ENCODE data around the gene IQCM.
"Not testable (repeated sequence)": the region's sequence is repeated elsewhere in the genome, so short reads cannot be mapped to it uniquely, and the experiment has no call there.

Gene IQCM

DNA sequence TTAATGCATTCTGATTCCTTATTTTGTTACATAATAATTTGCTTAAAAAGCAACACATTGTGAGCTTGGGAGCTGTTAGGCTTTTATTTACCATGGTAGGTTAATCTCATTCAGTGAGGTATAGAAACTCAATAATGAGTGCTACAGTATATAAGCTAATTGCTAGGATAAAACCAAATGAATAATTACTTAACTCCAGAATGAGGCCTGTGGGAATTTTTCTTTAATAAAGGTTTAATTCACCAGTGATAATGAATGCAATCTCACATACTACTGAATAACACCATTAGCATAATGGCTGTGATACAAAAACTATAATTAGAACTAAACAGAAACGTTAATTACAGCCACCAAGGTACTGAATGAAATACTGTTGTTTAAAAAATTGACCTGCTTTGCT, 326.3 kb downstream of the IQCM start:
- H3K4me3 ChIP-seq (ENCODE audit: low read length in 2 of 2), result no peak overlapping the region
- no peaks in the 10 kb centered on the region for H3K9me3 ChIP-seq (ENCODE audit: control insufficient read depth in 2 of 2, low read length in 2 of 2)
- no peaks in the 10 kb centered on the region for H3K4me1 ChIP-seq (ENCODE audit: control insufficient read depth, insufficient read depth, low read length)
- H3K27me3 ChIP-seq (ENCODE audit: control insufficient read depth in 1 of 2, insufficient read depth in 2 of 2, low read length in 2 of 2), result no peaks in the 10 kb centered on the region
- H3K36me3 ChIP-seq (ENCODE audit: control insufficient read depth in 2 of 2, insufficient read depth in 2 of 2, low read length in 2 of 2), result no peaks in the 10 kb centered on the region
- no peak overlapping the region for H3K9ac ChIP-seq (ENCODE audit: low read length in 2 of 2)
- H3K27ac ChIP-seq (ENCODE audit: low read length), result no peak overlapping the region

- no peaks in the 10 kb centered on the region for H3K4me1 ChIP-seq (ENCODE audit: control insufficient read depth, insufficient read depth, low read length)
- H3K36me3 ChIP-seq (ENCODE audit: control insufficient read depth in 2 of 2, insufficient read depth in 2 of 2, low read length in 2 of 2), result no peaks in the 10 kb centered on the region
- no peak overlapping the region for H3K9ac ChIP-seq (ENCODE audit: low read length in 2 of 2)
- H3K4me3 ChIP-seq (ENCODE audit: low read length in 2 of 2), result no peak overlapping the region
- H3K9me3 ChIP-seq (ENCODE audit: control insufficient read depth in 2 of 2, low read length in 2 of 2), result no peaks in the 10 kb centered on the region
- H3K27me3 ChIP-seq (ENCODE audit: control insufficient read depth in 1 of 2, insufficient read depth in 2 of 2, low read length in 2 of 2), result no peaks in the 10 kb centered on the region
- no peak overlapping the region for H3K27ac ChIP-seq (ENCODE audit: low read length)
Observed at GRCh38 chr4:149486861-149487260, 328.8 kb downstream of the IQCM start.

DNA sequence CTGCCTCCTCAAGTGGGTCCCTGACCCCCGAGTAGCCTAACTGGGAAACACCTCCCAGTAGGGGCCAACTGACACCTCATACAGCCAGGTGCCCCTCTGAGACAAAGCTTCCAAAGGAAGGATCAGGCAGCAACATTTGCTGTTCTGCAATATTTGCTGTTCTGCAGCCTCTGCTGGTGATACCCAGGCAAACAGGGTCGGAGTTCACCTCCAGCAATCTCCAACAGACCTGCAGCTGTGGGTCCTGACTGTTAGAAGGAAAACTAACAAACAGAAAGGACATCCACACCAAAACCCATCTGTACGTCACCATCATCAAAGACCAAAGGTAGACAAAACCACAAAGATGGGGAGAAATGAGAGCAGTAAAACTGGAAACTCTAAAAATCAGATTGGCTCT, 347.0 kb downstream of the IQCM start:
- not testable (repeated sequence) for H3K9me3 ChIP-seq (ENCODE audit: control insufficient read depth in 2 of 2, low read length in 2 of 2); H3K27me3 ChIP-seq (ENCODE audit: control insufficient read depth in 1 of 2, insufficient read depth in 2 of 2, low read length in 2 of 2); H3K4me3 ChIP-seq (ENCODE audit: low read length in 2 of 2); H3K27ac ChIP-seq (ENCODE audit: low read length); H3K36me3 ChIP-seq (ENCODE audit: control insufficient read depth in 2 of 2, insufficient read depth in 2 of 2, low read length in 2 of 2); H3K9ac ChIP-seq (ENCODE audit: low read length in 2 of 2); H3K4me1 ChIP-seq (ENCODE audit: control insufficient read depth, insufficient read depth, low read length)

GRCh38 chr4:149466446-149466845, 349.2 kb downstream of the IQCM start:
- Histone ChIP-seq H3K9ac (ENCODE audit: low read length in 2 of 2) (no peak overlapping the region), H3K9me3 (ENCODE audit: control insufficient read depth in 2 of 2, low read length in 2 of 2) (no peaks in the 10 kb centered on the region), H3K36me3 (ENCODE audit: control insufficient read depth in 2 of 2, insufficient read depth in 2 of 2, low read length in 2 of 2) (no peaks in the 10 kb centered on the region), H3K4me1 (ENCODE audit: control insufficient read depth, insufficient read depth, low read length) (no peaks in the 10 kb centered on the region), H3K4me3 (ENCODE audit: low read length in 2 of 2) (no peak overlapping the region), H3K27me3 (ENCODE audit: control insufficient read depth in 1 of 2, insufficient read depth in 2 of 2, low read length in 2 of 2) (no peaks in the 10 kb centered on the region), H3K27ac (ENCODE audit: low read length) (no peak overlapping the region)

GRCh38 chr4:149465955-149466354, 349.7 kb downstream of the IQCM start:
- H3K27ac ChIP-seq (ENCODE audit: low read length), result no peak overlapping the region
- no peaks in the 10 kb centered on the region for H3K36me3 ChIP-seq (ENCODE audit: control insufficient read depth in 2 of 2, insufficient read depth in 2 of 2, low read length in 2 of 2)
- H3K27me3 ChIP-seq (ENCODE audit: control insufficient read depth in 1 of 2, insufficient read depth in 2 of 2, low read length in 2 of 2), result no peaks in the 10 kb centered on the region
- no peaks in the 10 kb centered on the region for H3K9me3 ChIP-seq (ENCODE audit: control insufficient read depth in 2 of 2, low read length in 2 of 2)
- H3K4me1 ChIP-seq (ENCODE audit: control insufficient read depth, insufficient read depth, low read length), result no peaks in the 10 kb centered on the region
- H3K9ac ChIP-seq (ENCODE audit: low read length in 2 of 2), result no peak overlapping the region
- H3K4me3 ChIP-seq (ENCODE audit: low read length in 2 of 2), result no peak overlapping the region

- Histone ChIP-seq H3K36me3 (ENCODE audit: control insufficient read depth in 2 of 2, insufficient read depth in 2 of 2, low read length in 2 of 2) (no peaks in the 10 kb centered on the region), H3K9ac (ENCODE audit: low read length in 2 of 2) (no peak overlapping the region), H3K9me3 (ENCODE audit: control insufficient read depth in 2 of 2, low read length in 2 of 2) (no peaks in the 10 kb centered on the region), H3K27me3 (ENCODE audit: control insufficient read depth in 1 of 2, insufficient read depth in 2 of 2, low read length in 2 of 2) (no peaks in the 10 kb centered on the region), H3K27ac (ENCODE audit: low read length) (no peak overlapping the region), H3K4me3 (ENCODE audit: low read length in 2 of 2) (no peak overlapping the region), H3K4me1 (ENCODE audit: control insufficient read depth, insufficient read depth, low read length) (no peaks in the 10 kb centered on the region)
Observed at GRCh38 chr4:149443537-149443936, 372.1 kb downstream of the IQCM start.

DNA sequence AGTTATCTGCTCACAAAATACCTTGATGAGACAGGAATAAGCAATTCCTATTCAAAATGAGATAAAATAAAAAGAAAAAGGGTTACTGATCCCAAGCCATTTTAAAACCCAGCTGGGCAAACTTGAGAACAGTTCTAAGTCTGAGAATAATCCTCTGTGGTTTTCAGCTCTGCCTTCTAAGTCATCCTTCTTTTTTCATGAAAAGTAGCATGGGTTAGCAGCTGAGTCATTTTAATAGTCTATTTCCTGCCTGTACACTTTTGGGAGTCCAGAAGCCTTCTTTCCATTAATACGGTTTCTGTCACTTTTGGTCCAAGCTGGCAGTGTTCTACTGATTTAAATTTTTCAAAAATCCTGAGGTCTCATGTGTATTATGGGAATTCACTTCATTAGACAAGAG, 374.3 kb downstream of the IQCM start:
- Histone ChIP-seq H3K4me3 (ENCODE audit: low read length in 2 of 2) (no peak overlapping the region), H3K27me3 (ENCODE audit: control insufficient read depth in 1 of 2, insufficient read depth in 2 of 2, low read length in 2 of 2) (no peaks in the 10 kb centered on the region), H3K9ac (ENCODE audit: low read length in 2 of 2) (no peak overlapping the region)

GRCh38 chr4:149426461-149426860, 389.2 kb downstream of the IQCM start:
- no peak overlapping the region for H3K9ac ChIP-seq (ENCODE audit: low read length in 2 of 2)
- H3K4me3 ChIP-seq (ENCODE audit: low read length in 2 of 2), result no peak overlapping the region
- H3K36me3 ChIP-seq (ENCODE audit: control insufficient read depth in 2 of 2, insufficient read depth in 2 of 2, low read length in 2 of 2), result no peaks in the 10 kb centered on the region
- H3K27ac ChIP-seq (ENCODE audit: low read length), result no peak overlapping the region
- H3K4me1 ChIP-seq (ENCODE audit: control insufficient read depth, insufficient read depth, low read length), result no peaks in the 10 kb centered on the region
- H3K27me3 ChIP-seq (ENCODE audit: control insufficient read depth in 1 of 2, insufficient read depth in 2 of 2, low read length in 2 of 2), result no peaks in the 10 kb centered on the region
- H3K9me3 ChIP-seq (ENCODE audit: control insufficient read depth in 2 of 2, low read length in 2 of 2), result no peaks in the 10 kb centered on the region

More for the DNA sequence above, 374.3 kb downstream of the IQCM start:
- H3K27ac ChIP-seq (ENCODE audit: low read length), result no peak overlapping the region
- no peaks in the 10 kb centered on the region for H3K4me1 ChIP-seq (ENCODE audit: control insufficient read depth, insufficient read depth, low read length)
- no peaks in the 10 kb centered on the region for H3K36me3 ChIP-seq (ENCODE audit: control insufficient read depth in 2 of 2, insufficient read depth in 2 of 2, low read length in 2 of 2)
- no peaks in the 10 kb centered on the region for H3K9me3 ChIP-seq (ENCODE audit: control insufficient read depth in 2 of 2, low read length in 2 of 2)

DNA sequence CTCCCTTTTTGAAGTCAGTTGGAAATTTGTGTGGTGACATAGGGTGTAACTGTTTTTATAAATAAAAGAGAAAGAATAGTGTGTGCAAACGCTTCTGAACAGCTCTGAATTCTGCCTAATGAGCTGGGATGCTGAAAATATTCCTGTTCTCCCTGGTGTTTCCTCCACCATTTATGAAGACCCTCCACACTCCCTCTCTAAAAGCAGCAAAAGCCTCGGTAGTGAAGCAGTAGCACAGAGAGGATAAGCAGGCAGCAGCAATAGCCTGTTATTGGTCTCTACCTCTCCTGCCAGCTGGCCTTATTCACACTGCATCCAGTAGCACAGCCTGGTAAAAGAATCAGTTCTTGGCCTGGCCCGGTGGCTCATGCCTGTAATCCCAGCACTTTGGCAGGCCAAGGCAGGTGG, 406.1 kb downstream of the IQCM start:
- no peaks in the 10 kb centered on the region for H3K27me3 ChIP-seq (ENCODE audit: control insufficient read depth in 1 of 2, insufficient read depth in 2 of 2, low read length in 2 of 2)
- H3K9ac ChIP-seq (ENCODE audit: low read length in 2 of 2), result peak overlapping the region in 1 of 2 donors; percentile 14
- H3K4me3 ChIP-seq (ENCODE audit: low read length in 2 of 2), result peak overlapping the region in 1 of 2 donors; percentile 24
- no peak overlapping the region for H3K27ac ChIP-seq (ENCODE audit: low read length)
- no peaks in the 10 kb centered on the region for H3K9me3 ChIP-seq (ENCODE audit: control insufficient read depth in 2 of 2, low read length in 2 of 2)
- H3K36me3 ChIP-seq (ENCODE audit: control insufficient read depth in 2 of 2, insufficient read depth in 2 of 2, low read length in 2 of 2), result no peaks in the 10 kb centered on the region
- H3K4me1 ChIP-seq (ENCODE audit: control insufficient read depth, insufficient read depth, low read length), result peaks cover 8% of the 10 kb centered on the region

DNA sequence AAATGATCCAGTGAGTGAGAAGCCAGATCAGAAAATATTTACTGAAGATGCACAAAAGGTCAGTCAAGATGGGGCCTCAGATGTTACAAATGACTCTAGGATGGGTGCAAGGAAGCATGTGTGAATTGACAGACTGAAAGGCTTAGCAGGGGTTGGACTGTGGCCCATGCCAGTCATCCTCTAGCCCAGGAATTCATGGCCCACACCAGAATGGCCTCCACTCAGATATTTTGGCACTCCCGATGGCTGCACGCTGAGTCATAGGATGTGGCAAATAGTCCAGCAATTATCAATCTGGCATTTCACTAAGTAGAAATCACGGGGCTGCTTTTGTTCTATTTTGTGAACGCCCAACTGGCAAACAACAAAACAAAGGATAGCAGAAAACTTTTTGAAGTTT, 406.5 kb downstream of the IQCM start:
- peaks cover 8% of the 10 kb centered on the region for H3K4me1 ChIP-seq (ENCODE audit: control insufficient read depth, insufficient read depth, low read length)
- H3K36me3 ChIP-seq (ENCODE audit: control insufficient read depth in 2 of 2, insufficient read depth in 2 of 2, low read length in 2 of 2), result no peaks in the 10 kb centered on the region
- peak overlapping the region in 1 of 2 donors; percentile 24 for H3K4me3 ChIP-seq (ENCODE audit: low read length in 2 of 2)
- no peaks in the 10 kb centered on the region for H3K27me3 ChIP-seq (ENCODE audit: control insufficient read depth in 1 of 2, insufficient read depth in 2 of 2, low read length in 2 of 2)
- H3K27ac ChIP-seq (ENCODE audit: low read length), result no peak overlapping the region
- H3K9me3 ChIP-seq (ENCODE audit: control insufficient read depth in 2 of 2, low read length in 2 of 2), result no peaks in the 10 kb centered on the region
- H3K9ac ChIP-seq (ENCODE audit: low read length in 2 of 2), result peak overlapping the region in 1 of 2 donors; percentile 14

- Histone ChIP-seq H3K9ac (ENCODE audit: low read length in 2 of 2) (no peak overlapping the region), H3K27ac (ENCODE audit: low read length) (no peak overlapping the region), H3K27me3 (ENCODE audit: control insufficient read depth in 1 of 2, insufficient read depth in 2 of 2, low read length in 2 of 2) (no peaks in the 10 kb centered on the region), H3K36me3 (ENCODE audit: control insufficient read depth in 2 of 2, insufficient read depth in 2 of 2, low read length in 2 of 2) (no peaks in the 10 kb centered on the region), H3K4me3 (ENCODE audit: low read length in 2 of 2) (no peak overlapping the region), H3K9me3 (ENCODE audit: control insufficient read depth in 2 of 2, low read length in 2 of 2) (no peaks in the 10 kb centered on the region), H3K4me1 (ENCODE audit: control insufficient read depth, insufficient read depth, low read length) (peaks cover 3% of the 10 kb centered on the region)
Observed at GRCh38 chr4:149404143-149404542, 411.5 kb downstream of the IQCM start.
